Activated T-helper 1 cell treated with anti-CD3 and anti-CD28 coated beads, Interleukin-2, amount 50 U/mL, for 16 hours (primary cell): ENCODE data around the gene FLT3LG.
"Not testable (repeated sequence)": the region's sequence is repeated elsewhere in the genome, so short reads cannot be mapped to it uniquely, and the experiment has no call there.

Experiments used
- DNase-seq, 2 donors: peaks; one replicate each; pipeline ENCODE4 v3.0.0-alpha.2; 2020; ENCODE audit warnings: low read depth in 1 of 2, low spot score in 1 of 2

The FLT3LG gene

DNA sequence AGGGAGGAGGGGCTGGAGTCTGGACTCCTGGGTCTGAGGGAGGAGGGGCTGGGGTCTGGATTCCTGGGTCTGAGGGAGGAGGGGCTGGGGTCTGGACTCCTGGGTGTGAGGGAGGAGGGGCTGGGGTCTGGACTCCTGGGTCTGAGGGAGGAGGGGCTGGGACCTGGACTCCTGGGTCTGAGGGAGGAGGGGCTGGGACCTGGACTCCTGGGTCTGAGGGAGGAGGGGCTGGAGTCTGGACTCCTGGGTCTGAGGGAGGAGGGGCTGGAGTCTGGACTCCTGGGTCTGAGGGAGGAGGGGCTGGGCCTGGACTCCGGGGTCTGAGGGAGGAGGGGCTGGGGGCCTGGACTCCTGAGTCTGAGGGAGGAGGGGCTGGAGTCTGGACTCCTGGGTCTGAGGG, 12.9 kb upstream of the FLT3LG start:
- not testable (repeated sequence) for DNase-seq

DNA sequence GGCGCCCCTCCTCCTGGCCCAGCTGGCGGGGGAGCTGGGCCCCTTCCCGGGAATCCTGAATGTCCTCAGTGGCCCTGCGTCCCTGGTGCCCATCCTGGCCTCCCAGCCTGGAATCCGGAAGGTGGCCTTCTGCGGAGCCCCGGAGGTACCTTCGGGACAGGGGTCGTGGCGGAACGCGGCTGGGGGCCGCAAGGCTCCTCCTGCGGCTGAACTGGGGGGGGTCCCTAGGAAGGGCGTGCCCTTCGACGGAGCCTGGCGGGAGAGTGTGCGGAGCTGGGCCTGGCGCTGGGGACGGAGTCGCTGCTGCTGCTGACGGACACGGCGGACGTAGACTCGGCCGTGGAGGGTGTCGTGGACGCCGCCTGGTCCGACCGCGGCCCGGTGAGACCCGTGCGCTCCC, 12.4 kb upstream of the FLT3LG start:
- no peak for DNase-seq

DNA sequence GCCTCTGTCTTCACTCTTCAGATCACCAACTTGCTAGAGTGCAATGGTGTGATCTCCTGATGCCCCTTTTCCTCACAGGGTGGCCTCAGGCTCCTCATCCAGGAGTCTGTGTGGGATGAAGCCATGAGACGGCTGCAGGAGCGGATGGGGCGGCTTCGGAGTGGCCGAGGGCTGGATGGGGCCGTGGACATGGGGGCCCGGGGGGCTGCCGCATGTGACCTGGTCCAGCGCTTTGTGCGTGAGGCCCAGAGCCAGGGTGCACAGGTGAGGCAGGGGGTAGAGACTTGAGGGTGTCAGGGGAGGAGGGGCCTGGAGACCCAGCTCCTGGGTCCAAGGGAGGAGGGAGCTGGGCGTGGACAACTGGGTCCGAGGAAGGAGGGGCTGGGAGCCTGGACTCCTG, 11.5 kb upstream of the FLT3LG start:
- no peak for DNase-seq

DNA sequence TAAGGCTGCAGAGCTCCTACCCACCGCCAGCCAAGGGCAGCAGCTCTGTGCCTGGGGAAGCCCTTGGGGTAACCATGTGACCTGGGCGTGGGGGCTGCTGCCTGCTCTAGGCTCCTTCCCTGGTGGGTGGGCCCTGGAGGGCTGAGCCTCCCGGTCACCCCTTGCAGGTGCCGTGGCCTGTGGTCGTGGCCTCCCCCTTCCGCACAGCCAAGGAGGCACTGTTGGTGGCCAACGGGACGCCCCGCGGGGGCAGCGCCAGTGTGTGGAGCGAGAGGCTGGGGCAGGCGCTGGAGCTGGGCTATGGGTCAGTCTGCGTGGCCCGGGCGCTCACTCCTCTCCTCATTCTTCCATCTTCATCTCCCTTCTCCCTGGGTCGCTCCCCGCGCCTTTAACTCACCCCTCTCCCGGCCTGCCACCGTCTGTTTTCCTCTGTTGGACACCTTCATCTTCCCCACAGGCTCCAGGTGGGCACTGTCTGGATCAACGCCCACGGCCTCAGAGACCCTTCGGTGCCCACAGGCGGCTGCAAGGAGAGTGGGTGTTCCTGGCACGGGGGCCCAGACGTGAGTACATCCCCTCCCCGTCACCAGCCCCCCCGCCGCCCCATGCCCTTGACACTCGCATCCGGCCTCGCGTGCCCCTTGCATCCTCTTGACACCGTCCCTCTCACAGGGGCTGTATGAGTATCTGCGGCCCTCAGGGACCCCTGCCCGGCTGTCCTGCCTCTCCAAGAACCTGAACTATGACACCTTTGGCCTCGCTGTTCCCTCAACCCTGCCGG, 9.9 kb upstream of the FLT3LG start:
- no peak for DNase-seq

DNA sequence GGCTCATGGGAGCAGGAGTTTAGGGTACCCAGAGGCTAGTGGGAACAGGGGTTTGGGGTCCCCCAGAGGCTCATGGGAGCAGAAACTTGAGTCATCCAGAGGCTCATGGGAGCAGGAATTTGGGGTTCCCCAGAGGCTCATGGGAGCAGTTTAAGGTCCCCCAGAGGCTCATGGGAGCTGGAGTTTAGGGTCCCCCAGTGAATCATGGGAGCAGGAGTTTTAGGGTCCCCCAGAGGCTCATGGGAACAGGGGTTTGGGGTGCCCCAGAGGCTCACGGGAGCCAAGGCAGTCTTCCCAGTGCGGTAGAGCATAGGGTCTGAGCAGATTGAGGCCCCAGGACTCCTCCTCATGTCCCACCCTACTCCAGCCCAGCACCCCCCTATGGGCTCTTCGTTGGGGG, 8.6 kb upstream of the FLT3LG start:
- no peak for DNase-seq

DNA sequence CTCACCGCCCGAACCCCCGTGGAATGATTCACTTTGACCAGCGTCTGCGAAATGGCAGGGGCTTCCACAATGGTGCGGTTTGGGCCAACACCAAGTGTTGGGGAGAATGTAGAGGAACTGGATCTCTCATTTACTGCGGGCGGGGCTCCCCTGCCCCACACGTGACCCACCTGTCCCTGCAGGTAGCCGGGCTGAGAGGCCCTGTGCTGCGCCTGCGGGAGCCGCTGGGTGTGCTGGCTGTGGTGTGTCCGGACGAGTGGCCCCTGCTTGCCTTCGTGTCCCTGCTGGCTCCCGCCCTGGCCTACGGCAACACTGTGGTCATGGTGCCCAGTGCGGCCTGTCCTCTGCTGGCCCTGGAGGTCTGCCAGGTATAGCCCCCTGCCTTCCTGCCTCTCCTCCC, 5.8 kb upstream of the FLT3LG start:
- no peak for DNase-seq

DNA sequence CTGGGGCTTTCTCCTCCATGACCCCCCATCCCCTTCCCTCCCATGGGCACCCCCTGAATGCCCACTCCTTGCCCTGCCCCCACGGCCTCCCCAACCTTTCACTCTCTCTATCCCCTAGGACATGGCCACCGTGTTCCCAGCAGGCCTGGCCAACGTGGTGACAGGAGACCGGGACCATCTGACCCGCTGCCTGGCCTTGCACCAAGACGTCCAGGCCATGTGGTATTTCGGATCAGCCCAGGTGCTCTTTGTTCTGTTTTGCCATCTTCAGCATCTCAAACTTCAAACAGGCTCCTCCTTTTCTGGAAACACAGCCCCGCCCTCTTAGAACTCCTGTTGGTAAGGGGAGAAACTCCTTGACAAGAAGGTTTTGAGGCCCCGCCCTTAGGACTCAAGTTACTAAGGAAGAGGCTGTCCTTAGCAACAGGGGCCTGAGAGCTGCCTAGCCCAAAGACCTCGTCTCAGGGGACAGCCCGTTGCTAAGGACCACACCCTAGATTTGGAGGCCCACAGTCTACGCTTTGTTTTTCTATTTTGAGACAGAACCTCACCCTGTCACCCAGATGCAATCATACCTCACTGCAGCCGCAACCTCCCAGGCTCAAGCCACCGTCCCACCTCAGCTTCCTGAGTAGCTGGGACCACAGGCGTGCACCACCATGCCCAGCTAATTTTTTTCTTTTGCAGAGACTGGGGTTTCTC, 5.1 kb upstream of the FLT3LG start:
- DNase-seq, result peak; percentile 65 to 67

DNA sequence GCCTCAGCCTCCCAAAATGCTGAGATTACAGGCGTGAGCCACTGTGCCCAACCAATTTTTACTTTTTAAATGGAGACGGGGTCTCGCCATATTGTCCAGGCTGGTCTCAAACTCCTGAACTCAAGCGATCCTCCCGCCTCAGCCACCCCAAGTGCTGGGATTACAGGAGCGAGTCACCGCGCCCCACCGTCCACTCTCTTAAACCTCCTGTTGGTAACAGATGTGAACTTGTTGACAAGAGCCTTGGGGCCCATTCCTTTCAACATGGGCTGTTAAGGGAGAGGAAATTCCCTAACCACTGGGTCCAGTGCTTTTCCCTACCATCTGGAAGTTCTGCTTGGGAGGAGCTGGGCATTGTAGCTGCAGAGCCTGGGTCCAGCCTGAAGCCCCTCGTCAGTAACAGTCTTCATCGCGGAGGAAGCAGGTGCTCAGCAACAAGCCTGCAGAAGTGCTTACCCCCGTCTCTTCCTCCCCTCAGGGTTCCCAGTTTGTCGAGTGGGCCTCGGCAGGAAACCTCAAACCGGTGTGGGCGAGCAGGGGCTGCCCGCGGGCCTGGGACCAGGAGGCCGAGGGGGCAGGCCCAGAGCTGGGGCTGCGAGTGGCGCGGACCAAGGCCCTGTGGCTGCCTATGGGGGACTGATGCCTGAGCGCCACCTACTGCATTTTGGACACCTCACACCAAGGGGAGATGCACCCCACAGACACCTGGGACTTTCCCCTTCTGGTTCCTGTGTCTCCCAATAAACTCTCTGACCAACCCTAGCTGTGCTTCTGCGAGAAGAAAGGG, 4.0 kb upstream of the FLT3LG start:
- peak; percentile 41 to 62 for DNase-seq

DNA sequence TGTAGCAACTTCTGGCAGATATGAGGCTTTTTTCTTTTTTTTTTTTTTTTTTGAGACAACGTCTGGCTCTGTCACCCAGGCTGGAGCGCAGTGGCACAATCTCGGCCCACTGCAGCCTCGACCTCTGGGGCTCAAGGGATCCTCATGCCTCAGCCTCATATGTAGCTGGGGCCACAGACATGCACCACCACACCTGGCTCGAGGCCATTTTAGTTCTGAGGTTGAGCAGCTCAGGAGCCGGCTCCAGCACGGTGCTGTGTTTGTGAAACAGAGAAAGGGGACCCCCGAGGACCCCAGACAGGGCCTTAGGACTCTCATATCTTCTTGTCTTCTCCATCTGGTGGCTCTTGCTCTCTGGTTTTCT, 3.4 kb upstream of the FLT3LG start:
- no peak for DNase-seq

DNA sequence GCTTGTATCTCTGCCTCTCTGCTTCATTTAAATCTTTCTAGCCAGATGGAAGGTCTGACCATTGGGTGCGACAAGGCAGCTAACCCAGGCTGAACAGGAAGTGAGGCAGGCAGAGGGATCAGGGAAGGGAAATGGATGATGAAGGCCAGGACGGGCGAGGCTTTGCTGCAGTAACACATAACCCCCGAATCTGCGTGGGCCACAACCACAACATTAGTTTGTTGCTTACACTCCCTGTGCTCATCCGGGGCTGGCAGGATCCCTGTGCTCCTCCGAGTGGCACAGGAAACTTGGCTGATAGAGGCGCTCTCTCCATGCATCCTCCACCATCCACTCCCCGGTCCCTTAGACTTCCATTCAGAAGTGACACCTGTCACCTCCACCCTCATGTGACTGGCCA, 1.1 kb upstream of the FLT3LG start:
- DNase-seq, result no peak

DNA sequence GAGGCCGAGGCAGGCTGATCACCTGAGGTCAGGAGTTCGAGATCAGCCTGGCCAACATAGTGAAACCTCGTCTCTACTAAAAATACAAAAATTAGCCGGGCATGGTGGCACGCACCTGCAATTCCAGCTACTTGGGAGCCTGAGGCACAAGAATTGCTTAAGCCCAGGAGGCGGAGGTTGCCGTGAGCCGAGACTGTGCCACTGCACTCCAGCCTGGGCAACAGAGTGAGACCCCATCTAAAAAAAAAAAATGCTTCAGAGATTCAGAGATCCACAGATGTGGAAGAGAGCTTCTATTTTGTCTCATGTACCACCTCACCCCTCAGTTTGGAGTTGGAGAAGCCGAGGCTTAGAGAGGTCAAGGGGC, 531 bp upstream of the FLT3LG start:
- DNase-seq, result not testable (repeated sequence)

DNA sequence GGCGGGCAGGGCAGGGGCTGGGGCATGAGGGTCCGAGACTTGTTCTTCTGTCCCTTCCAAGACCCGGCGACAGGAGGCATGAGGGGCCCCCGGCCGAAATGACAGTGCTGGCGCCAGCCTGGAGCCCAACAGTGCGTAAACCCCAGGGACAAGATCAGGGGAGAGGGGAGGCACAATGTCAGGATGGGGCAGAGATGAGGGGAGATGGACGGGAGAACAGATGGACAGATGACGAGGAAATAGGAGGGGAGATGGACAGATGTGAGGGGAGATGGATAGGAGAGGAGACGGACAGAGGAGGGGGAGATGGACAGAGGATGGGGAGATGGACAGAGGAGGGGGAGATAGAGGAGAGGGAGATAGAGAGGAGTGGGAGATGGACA, 518 bp downstream of the FLT3LG start:
- DNase-seq, result no peak

DNA sequence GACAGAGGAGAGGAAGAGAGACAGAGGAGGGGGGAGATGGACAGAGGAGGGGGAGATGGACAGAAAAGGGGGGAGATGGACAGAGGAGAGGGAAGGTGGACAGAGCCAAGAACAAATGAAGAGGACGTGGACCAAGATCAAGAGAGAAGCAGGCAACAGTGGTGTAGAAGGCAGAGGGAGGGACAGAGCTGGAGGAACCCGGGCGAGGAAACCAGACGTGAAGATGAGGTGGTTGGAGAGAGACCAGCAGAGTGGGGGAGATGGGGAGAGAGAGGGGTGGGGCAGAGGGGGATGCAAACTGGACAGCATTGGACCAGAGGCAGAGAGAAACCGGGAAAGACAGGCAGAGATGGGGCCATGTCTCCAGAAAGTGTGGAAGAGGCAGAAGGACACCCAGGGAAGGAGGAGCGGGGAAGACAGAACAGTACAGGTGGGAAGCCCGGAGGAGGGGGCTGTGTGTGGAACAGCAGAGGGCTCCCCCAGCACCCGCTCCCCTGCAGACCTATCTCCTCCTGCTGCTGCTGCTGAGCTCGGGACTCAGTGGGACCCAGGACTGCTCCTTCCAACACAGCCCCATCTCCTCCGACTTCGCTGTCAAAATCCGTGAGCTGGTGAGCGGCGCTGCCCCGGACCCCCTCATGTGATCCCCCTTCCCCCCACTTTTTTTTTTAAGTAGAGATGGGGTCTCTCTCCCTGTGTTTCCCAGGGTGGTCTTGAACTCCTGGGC, 1.3 kb downstream of the FLT3LG start:
- no peak for DNase-seq

DNA sequence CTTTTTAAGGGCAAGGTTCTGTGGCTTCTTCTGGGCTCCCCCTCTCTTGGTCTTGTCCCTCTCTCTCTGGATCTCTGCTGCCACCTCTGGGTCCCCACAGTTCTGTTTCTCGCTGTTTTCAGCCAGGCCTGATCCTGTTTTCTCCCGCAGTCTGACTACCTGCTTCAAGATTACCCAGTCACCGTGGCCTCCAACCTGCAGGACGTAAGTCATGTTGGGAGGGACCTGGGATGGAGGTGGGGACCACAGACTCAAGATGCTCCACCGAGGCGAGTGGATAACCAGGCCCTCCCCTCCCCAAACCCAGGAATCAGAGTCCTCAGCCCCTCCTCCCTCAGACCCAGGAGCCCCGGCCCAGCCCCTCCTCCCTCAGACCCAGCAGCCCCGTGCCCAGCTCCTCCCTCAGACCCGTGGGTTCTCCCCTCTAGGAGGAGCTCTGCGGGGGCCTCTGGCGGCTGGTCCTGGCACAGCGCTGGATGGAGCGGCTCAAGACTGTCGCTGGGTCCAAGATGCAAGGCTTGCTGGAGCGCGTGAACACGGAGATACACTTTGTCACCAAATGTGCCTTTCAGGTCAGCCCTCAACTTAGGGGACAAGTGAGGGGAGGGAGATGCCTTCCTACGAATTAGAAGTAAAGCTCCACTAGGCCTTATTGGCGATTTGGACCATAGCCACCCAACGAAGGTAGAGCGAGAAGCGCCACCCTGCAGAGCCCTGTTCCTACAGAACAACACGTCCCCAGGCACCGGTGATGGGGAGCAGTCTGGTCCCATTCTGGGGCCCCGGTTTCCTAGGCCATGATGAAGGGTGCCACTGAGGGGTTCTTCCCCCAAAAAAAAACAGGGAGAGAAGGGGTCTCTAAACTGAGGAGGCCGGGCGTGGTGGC, 2.2 kb downstream of the FLT3LG start:
- peak; percentile 51 to 54 for DNase-seq

DNA sequence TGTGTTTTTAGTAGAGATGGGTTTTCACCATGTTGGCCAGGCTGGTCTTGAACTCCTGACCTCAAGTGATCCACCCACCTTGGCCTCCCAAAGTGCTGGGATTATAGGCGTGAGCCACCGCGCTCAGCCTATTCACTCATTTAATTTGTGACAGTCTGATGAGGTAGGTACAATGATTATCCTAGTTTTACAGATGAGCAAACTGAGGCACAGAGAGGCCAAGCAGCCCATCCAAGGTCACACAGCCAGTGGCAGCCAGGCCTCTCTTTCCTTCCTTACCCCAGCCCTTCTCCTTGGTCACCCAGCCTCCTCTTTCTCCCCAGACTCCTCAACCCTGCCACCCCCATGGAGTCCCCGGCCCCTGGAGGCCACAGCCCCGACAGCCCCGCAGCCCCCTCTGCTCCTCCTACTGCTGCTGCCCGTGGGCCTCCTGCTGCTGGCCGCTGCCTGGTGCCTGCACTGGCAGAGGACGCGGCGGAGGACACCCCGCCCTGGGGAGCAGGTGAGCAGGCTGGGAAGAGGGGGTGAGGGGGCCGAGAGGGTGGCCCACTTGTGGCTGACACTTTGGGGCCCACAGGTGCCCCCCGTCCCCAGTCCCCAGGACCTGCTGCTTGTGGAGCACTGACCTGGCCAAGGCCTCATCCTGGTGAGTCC, 6.1 kb downstream of the FLT3LG start:
- DNase-seq, result no peak

DNA sequence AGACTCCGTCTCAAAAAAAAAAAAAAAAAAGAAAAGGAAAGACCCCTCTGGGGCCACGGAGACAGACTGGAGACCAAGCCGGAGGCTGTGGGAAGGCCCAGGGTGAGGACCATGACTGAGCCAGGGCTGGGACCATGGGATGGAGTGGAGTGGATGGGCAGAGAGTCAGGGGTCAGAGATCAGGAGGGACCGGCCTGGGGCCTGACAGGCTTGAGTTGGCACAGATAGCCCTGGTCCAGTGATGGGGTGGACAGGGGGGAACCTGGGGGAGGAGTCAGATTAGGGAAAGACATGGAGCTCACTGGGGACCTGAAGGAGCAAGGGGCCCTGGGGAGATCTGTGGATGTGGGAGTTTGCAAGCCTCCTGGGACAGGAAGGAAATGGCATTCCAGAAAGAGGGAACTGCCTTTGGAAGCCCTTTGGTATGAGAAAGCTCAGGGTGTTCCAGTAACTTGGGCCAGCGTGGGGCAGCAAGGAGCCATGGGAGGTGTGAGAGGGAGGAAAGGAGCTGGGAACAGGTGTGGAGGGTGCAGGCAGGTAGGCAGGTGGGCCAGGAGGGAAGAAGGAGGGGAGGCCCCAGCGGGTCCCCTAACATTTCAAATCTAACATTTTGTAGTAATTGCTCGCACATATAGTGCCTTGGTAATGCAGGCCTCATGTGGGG, 7.1 kb downstream of the FLT3LG start:
- DNase-seq, result no peak

DNA sequence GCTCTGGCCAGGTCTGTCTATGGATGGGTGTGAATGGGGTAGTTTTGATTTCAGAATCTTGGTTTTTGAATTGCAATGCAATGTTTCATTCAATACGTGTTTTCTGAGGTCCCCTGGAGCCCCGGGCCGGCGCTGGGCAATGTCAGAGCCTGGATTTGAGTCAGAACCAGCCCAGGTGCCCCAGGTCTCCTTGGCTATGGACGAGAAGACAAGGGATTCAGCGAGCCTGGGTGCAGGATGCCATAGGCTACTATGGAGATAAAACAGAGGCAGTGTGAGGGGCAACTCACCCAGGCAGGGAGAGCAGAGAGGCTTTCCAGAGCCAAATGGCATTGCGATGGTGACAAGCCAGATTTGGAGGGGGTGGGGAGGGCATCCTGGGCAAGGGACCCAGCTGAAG, 12.2 kb downstream of the FLT3LG start:
- no peak for DNase-seq

DNA sequence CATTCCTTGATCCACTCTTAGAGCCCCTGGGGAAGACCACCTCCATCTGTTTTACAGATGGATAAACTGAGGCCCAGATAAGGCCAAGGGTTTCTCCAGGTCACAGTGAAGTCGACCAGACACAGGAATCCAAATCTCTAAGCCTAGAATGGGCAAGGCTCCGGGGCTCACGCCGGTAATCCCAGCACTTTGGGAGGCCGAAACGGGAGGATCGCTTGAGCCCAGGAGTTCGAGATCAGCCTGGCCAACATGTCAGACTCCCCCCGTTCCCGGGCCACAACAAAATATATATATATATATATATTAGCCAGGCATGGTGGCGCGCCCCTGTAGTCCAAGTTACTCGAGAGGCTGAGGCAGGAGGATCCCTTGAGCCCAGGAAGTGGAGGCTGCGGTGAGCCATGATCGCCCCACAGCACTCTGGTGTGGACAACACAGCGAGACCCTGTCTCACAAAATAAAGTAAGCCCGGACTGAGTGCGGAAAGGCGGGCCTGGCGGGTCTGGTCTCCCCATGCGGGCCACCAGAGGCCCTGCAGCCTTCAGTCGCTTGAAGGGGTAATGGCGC, 12.8 kb downstream of the FLT3LG start:
- no peak for DNase-seq
